ENCODE results near the gene SEC23B. TPM values are rescaled to one million over a fixed set of nuclear protein-coding genes. Genes with fewer than 3 reads are reported as not detected.

Gene SEC23B
- polyA plus RNA-seq, 2 of the 4 experiments (the other 2 are of a cell fraction): 71.4 to 158 TPM

DNA sequence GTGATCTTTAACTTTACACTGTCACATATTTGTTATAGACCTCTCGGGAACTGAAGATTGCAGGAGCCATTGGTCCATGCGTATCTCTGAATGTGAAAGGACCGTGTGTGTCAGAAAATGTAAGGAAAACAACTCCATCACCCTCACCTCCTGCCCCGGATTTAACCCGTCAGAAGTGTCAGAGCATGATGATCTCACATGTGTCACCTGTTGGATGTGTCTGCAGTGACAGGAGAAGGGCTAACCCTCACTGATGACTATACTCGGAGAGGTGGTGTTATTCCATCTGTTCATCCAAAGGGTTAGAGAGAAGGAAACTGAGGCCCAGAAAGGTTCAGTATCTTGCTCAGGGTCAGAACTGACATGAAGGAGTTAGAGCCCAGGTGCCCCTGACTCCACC, 24.9 kb downstream of the SEC23B start:
- Histone ChIP-seq H3K4me2 (no peak overlapping the region), H3K4me1 (no peaks in the 10 kb centered on the region), H3K9me3 (no peaks in the 10 kb centered on the region), H3K4me3 (no peak overlapping the region), H3K27ac (no peak overlapping the region)
- no peak for TF ChIP-seq EP300 (IDR thresholded peaks at IDR 0.05)
- TF ChIP-seq ESRRA (IDR thresholded peaks at IDR 0.05; ENCODE audit: borderline replicate concordance, low read length): no peak
- TF ChIP-seq, protein P1, sequence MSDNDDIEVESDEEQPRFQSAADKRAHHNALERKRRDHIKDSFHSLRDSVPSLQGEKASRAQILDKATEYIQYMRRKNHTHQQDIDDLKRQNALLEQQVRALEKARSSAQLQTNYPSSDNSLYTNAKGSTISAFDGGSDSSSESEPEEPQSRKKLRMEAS (IDR thresholded peaks at IDR 0.05): no peak
- no peak for TF ChIP-seq ELK1 (IDR thresholded peaks at IDR 0.05; ENCODE audit: low read depth, low read length)
- no peak for TF ChIP-seq CHD2 (IDR thresholded peaks at IDR 0.05; ENCODE audit: low read length, partially characterized antibody)
- TF ChIP-seq, protein P2, sequence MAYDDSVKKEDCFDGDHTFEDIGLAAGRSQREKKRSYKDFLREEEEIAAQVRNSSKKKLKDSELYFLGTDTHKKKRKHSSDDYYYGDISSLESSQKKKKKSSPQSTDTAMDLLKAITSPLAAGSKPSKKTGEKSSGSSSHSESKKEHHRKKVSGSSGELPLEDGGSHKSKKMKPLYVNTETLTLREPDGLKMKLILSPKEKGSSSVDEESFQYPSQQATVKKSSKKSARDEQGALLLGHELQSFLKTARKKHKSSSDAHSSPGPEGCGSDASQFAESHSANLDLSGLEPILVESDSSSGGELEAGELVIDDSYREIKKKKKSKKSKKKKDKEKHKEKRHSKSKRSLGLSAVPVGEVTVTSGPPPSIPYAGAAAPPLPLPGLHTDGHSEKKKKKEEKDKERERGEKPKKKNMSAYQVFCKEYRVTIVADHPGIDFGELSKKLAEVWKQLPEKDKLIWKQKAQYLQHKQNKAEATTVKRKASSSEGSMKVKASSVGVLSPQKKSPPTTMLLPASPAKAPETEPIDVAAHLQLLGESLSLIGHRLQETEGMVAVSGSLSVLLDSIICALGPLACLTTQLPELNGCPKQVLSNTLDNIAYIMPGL (CRISPR knock-in tag; IDR thresholded peaks at IDR 0.05; ENCODE audit: borderline replicate concordance): no peak
- TF ChIP-seq PHF8 (IDR thresholded peaks at IDR 0.05; ENCODE audit: borderline replicate concordance, low read depth): no peak
- TF ChIP-seq MYC (IDR thresholded peaks at IDR 0.05; ENCODE audit: borderline replicate concordance, low read length): no peak
- TF ChIP-seq FOSB (CRISPR knock-in tag; IDR thresholded peaks at IDR 0.05): no peak
- TF ChIP-seq E2F6 (IDR thresholded peaks at IDR 0.05; ENCODE audit: borderline replicate concordance, low read depth): no peak
- no peak for TF ChIP-seq MAZ (IDR thresholded peaks at IDR 0.05; ENCODE audit: borderline replicate concordance, low read depth, low read length)
- TF ChIP-seq RARB (CRISPR knock-in tag; IDR thresholded peaks at IDR 0.05): no peak
- TF ChIP-seq KDM1A (IDR thresholded peaks at IDR 0.05; ENCODE audit: low read depth): no peak
- no peak for ATAC-seq
- 92% methylated on average over 6 of the region's 6 CpGs for WGBS (ENCODE audit: missing lambda C conversion rate)
- ChIA-PET POLR2A (no interaction called here), CTCF (no interaction called here)
- DNase-seq (ENCODE audit: low read depth in 1 of 2, low spot score in 1 of 2): no peak
- no peak for FAIRE-seq

DNA sequence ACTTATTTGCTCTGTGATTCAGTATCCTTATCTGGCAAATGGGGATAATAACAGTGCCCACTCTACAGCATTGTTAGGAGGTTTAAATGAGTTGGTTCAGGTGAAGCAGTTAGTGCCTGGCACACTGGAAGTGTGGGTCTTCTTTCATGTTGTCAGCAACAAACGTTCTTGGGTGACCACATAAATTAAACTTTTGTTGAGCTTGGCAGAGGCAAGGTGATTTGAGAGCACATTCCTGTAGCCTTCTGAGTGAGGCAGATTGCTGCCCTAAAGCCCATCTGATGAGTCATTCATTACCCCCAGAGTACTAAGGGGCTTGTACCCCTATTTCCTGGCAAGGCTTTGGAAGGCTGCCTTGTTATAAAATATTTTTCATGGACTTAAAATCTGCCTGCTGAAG, 25.8 kb downstream of the SEC23B start:
- no peaks in the 10 kb centered on the region for H3K9me3 ChIP-seq
- H3K4me2 ChIP-seq: no peak overlapping the region
- ATAC-seq: no peak
- DNase-seq (ENCODE audit: low read depth in 1 of 2, low spot score in 1 of 2): no peak
- FAIRE-seq: no peak
- TF ChIP-seq TP53 (CRISPR knock-in tag; IDR thresholded peaks at IDR 0.05): no peak
- no peak for TF ChIP-seq CBX2 (IDR thresholded peaks at IDR 0.05; ENCODE audit: borderline replicate concordance, low read depth)
- no peak for TF ChIP-seq NR3C1 (IDR thresholded peaks at IDR 0.05)
- no peak for TF ChIP-seq POLR2AphosphoS2 (conservative IDR thresholded peaks at IDR 0.05; ENCODE audit: low read length)
- no peak for TF ChIP-seq ZC3H11A (IDR thresholded peaks at IDR 0.05)
- TF ChIP-seq CTCF (IDR thresholded peaks at IDR 0.05): no peak
- no peak for TF ChIP-seq PHF8 (IDR thresholded peaks at IDR 0.05; ENCODE audit: borderline replicate concordance, low read depth)
- TF ChIP-seq FOSL2 (IDR thresholded peaks at IDR 0.05): no peak
- no peak for TF ChIP-seq FOSL2 (CRISPR knock-in tag; IDR thresholded peaks at IDR 0.05)
- no peak for TF ChIP-seq HOXB5 (CRISPR knock-in tag; IDR thresholded peaks at IDR 0.05)
- TF ChIP-seq, protein P1 (IDR thresholded peaks at IDR 0.05): no peak
- no peak for TF ChIP-seq POLR2A (IDR thresholded peaks at IDR 0.05; ENCODE audit: low read length)
- no peak for TF ChIP-seq MAFK (IDR thresholded peaks at IDR 0.05; ENCODE audit: partially characterized antibody)
- no peak for TF ChIP-seq HEYL (CRISPR knock-in tag; IDR thresholded peaks at IDR 0.05)
- no peak for TF ChIP-seq BCL3 (IDR thresholded peaks at IDR 0.05)
- no peak for TF ChIP-seq FOXS1 (CRISPR knock-in tag; IDR thresholded peaks at IDR 0.05)
- no peak for TF ChIP-seq RCOR1 (IDR thresholded peaks at IDR 0.05; ENCODE audit: low read depth, low read length)
- H3K4me1 ChIP-seq: no peaks in the 10 kb centered on the region
- whole genome bisulfite sequencing (ENCODE audit: missing lambda C conversion rate): 15% methylated on average over 1 of the region's 1 CpG
- ChIA-PET POLR2A (interaction anchor here (0.6 kb wide), 1 partner anchor 13 kb away, joined by 3 read pairs; no protein-coding TSS in a partner anchor), CTCF (no interaction called here)
- H3K4me3 ChIP-seq: no peak overlapping the region
- H3K27ac ChIP-seq: no peak overlapping the region
